HepG2 (cell line): ENCODE results near the gene PLPP7. TPM values are rescaled to one million over a fixed set of nuclear protein-coding genes. Genes with fewer than 3 reads are reported as not detected.

Experiments used
- TERF1 ChIP-seq: sonication (generic); formaldehyde crosslinking; IDR thresholded peaks from 2 replicates; pipeline ENCODE4 v1.8.0; 2022; ENCODE audit warnings: mild to moderate bottlenecking, missing genetic modification reagents, moderate library complexity
- ZNF318 ChIP-seq: sonication (generic); formaldehyde crosslinking; IDR thresholded peaks from 2 replicates; pipeline ENCODE4 v1.4.0; 2020; ENCODE audit warnings: mild to moderate bottlenecking, missing genetic modification reagents
- ZSCAN21 ChIP-seq: sonication (generic); formaldehyde crosslinking; IDR thresholded peaks from 2 replicates; pipeline ENCODE4 v1.8.0; 2022; ENCODE audit warnings: mild to moderate bottlenecking, missing genetic modification reagents, moderate library complexity, borderline replicate concordance
- polyA plus RNA-seq, 8 experiments: library from polyadenylated mRNA; depleted of rRNA in 3 of 8; stranded (reverse) in 7 of 8; unstranded in 1 of 8; fragments of >200 nt; fragmentation: Illumina TruSeq in 4 of 8; extraction: Trizol in 4 of 8; gene quantifications; 2 replicates each; pipeline versions ENCODE4 v1.2.1 to v1.2.3, GENCODE V29; 2011 to 2016; ENCODE audit warnings: low read depth in 4 of 8, missing spikeins in 1 of 8, mixed read lengths in 1 of 8; ENCODE audit not compliant: insufficient read depth in 1 of 8
- total RNA-seq, 5 experiments: library from RNA; depleted of rRNA; stranded (reverse); fragments of >200 nt; fragmentation: Illumina TruSeq; extraction: Trizol; gene quantifications; 2 replicates each; pipeline ENCODE4 v1.2.3, GENCODE V29; 2016; ENCODE audit warnings: low read depth in 1 of 5
- TF ChIP-seq, protein P1 (sequence below): sonication (generic); formaldehyde crosslinking; conservative IDR thresholded peaks from 2 replicates; pipeline ENCODE4 v1.4.0; 2020; ENCODE audit warnings: missing genetic modification reagents
- TF ChIP-seq, protein P2 (sequence below): sonication (generic); formaldehyde crosslinking; IDR thresholded peaks from 2 replicates; pipeline ENCODE4 v1.5.1; 2020; ENCODE audit warnings: mild to moderate bottlenecking, missing genetic modification reagents, moderate library complexity

The PLPP7 gene
- total and polyA plus RNA-seq, 2 of the 13 experiments (the other 11 are each of a cell fraction or from before 2014, with no cell fraction given): 0.33 to 1.2 TPM

DNA sequence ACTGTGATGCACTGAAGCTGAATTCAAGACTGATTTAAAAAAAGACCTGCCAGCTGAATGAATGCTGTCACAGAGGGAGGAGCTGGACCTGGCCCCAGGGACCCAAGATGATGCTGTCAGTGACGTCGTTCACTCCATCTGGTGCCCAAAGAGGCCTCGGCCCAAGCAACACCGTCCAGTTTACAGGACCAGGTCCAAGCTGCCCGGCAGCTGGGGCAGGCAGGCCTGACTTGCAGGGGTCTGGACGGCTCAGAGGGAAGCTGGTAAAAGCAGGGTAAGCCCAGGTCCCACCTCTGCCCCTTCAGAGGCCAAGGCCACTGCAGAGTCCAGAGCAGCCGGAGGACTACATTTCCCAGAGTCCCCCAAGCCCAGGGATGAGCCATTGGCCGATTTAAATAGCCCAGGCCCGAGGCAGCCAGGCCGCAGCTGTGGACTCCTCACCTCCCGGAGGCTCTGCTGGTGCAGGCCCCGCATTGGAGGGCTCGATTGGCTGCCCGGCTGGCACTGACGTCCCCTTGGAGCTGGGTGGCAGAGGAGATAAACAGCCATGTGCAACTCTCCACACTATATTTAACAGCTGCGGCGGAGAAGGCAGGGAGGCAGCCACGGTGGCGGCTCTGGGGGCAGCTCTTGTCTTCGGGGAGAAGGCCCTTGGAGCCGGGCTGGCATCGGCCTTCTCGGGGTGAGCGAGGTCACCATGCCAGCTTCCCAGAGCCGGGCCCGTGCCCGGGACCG, at the start of gene PLPP7 (continued):
- TF ChIP-seq TERF1 (CRISPR knock-in tag): no peak
- TF ChIP-seq, protein P1, sequence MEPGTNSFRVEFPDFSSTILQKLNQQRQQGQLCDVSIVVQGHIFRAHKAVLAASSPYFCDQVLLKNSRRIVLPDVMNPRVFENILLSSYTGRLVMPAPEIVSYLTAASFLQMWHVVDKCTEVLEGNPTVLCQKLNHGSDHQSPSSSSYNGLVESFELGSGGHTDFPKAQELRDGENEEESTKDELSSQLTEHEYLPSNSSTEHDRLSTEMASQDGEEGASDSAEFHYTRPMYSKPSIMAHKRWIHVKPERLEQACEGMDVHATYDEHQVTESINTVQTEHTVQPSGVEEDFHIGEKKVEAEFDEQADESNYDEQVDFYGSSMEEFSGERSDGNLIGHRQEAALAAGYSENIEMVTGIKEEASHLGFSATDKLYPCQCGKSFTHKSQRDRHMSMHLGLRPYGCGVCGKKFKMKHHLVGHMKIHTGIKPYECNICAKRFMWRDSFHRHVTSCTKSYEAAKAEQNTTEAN (CRISPR knock-in tag): no peak
- TF ChIP-seq, protein P2, sequence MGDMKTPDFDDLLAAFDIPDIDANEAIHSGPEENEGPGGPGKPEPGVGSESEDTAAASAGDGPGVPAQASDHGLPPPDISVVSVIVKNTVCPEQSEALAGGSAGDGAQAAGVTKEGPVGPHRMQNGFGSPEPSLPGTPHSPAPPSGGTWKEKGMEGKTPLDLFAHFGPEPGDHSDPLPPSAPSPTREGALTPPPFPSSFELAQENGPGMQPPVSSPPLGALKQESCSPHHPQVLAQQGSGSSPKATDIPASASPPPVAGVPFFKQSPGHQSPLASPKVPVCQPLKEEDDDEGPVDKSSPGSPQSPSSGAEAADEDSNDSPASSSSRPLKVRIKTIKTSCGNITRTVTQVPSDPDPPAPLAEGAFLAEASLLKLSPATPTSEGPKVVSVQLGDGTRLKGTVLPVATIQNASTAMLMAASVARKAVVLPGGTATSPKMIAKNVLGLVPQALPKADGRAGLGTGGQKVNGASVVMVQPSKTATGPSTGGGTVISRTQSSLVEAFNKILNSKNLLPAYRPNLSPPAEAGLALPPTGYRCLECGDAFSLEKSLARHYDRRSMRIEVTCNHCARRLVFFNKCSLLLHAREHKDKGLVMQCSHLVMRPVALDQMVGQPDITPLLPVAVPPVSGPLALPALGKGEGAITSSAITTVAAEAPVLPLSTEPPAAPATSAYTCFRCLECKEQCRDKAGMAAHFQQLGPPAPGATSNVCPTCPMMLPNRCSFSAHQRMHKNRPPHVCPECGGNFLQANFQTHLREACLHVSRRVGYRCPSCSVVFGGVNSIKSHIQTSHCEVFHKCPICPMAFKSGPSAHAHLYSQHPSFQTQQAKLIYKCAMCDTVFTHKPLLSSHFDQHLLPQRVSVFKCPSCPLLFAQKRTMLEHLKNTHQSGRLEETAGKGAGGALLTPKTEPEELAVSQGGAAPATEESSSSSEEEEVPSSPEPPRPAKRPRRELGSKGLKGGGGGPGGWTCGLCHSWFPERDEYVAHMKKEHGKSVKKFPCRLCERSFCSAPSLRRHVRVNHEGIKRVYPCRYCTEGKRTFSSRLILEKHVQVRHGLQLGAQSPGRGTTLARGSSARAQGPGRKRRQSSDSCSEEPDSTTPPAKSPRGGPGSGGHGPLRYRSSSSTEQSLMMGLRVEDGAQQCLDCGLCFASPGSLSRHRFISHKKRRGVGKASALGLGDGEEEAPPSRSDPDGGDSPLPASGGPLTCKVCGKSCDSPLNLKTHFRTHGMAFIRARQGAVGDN: peak; percentile 73
- no peak for TF ChIP-seq ZNF318 (CRISPR knock-in tag)
- no peak for TF ChIP-seq ZSCAN21 (CRISPR knock-in tag)
